Cerebellar cortex (tissue), 1 donor: ENCODE results near the gene TUBA4A.
"Not testable (repeated sequence)": the region's sequence is repeated elsewhere in the genome, so short reads cannot be mapped to it uniquely, and the experiment has no call there.

Experiments used
- DNase-seq: peaks from one replicate; pipeline ENCODE4 v3.0.0-alpha.2; 2015; ENCODE audit warnings: low spot score

TUBA4A gene

DNA sequence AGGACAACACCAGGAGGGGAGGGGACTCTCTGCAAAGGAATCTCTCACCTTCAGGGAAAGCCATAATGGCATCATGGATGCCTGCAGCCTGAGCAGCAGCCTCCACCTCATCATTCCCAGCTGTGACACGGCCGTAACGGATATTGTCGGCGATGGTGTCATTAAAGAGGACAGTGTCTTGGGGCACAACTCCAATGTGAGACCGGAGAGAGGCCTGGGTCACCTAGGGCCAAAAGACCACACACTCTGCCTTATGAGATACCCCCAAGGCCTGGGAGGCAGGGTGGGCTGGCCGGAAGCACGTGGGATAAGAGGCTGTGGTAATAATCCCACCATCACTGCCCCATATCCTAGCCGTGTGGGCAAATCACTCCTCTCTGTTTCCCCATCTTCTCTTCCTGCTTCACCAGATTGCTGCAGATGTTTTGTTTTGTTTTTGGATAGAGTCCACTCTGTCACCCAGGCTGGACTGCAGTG lies 42.8 kb downstream of the TUBA4A start:
- no peak for DNase-seq

DNA sequence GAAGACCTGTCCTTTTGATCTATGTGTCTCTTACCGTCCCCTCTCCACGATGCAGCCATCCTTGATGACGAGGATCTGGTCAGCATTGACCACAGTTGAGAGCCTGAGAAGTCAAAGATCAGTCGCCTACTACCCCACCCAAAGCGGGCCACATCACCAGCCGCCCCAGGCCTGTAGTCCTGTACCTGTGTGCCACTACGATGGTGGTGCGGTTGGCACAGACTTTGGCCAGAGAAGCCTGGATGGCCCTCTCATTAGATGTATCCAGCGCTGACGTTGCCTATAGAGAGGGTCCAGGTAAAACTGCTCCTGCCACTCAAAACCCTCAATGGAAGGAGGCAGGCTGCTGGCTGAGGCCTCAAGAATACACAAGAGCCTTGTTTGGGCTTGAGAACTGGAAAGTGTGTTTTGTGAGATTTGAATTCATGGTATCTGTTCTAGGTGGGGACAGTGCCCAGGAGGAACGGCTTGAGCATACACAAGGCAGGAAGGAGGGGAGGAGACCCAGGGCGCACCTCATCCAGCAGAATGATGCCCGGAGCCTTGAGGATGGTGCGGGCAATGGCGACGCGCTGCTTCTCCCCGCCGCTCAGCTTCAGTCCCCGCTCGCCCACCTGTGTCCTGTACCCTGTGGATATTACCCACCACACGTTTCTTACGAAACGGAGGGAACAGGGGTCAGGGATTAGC lies 43.4 kb downstream of the TUBA4A start:
- DNase-seq = no peak

DNA sequence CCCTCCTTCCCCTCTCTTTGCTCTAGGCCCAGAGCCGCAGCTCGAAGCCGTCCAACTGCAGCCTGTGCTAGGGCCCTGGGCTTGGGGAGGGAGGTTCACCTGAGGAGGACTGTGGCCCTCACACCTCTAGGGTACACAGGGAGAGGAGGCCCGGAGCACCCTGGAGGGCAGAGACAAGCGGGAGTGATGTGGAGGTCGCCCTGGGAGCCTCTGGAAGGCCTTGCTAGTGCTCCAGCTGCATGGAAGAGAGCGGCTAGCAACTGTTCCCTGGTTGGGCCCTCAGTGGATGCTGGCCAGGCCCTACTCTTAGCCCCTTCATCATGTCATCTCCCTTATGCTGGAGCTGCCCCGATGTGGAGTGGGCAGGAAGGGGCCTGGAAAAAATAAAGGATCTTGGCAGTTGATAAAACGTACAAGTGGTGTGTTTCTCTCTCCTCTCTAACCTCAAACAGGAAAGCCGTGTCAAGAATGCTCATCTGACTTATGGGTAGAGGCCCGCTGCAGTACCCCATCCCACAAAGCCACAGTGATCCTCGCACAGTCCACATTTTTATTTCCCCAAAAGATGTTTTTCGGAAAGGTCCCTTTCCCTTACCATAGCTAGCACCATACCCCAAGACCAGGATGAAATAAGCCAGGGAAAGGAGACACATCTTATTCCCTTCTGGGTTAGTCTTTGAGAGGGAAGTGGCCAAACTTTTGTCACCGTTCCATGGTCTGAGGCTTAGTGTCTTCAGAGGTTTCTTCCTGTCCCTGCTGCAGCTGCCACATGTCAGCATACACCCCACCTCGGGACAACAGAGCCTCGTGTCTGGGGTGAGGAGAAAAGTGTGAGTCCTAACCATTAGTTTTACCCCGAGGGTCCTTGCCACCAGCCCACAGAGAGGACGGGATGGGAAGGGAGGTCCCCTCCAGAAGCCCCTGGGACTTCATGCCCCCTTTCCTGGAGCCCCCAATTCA lies 44.2 kb downstream of the TUBA4A start:
- no peak for DNase-seq

DNA sequence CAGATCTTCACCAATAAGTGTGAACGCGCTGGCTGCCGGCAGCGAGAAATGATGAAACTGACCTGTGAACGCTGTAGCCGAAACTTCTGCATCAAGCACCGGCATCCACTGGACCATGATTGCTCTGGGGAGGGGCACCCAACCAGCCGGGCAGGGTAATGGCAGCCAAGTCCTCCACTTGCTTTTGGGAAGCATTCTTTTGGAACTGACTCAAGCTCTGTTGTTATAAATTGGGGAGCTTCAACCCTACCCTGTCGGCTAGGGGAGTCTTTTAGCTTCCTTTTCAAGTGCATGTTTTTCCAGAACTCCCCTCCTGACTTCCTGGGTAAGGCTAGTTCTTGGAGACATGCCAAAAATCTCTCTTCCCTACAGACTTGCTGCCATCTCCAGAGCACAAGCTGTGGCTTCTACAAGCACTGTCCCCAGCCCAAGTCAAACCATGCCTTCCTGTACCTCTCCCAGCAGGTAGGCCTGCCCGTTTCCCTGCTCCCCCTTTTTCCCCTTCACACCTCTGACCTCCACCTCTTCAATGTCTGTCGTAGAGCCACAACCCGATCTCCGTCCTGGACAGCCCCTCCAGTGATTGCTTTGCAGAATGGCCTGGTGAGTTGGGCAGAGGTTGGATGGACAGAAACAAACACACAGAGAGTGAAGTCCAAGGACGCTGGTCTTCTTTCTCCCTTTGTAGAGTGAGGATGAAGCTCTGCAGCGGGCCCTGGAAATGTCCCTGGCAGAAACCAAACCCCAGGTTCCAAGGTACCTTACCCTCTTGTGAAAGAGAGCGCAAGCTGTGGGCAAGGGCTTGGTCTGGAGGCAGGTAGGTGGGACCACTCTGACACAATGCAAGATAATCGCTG lies 45.6 kb downstream of the TUBA4A start:
- peak; percentile 51 for DNase-seq

DNA sequence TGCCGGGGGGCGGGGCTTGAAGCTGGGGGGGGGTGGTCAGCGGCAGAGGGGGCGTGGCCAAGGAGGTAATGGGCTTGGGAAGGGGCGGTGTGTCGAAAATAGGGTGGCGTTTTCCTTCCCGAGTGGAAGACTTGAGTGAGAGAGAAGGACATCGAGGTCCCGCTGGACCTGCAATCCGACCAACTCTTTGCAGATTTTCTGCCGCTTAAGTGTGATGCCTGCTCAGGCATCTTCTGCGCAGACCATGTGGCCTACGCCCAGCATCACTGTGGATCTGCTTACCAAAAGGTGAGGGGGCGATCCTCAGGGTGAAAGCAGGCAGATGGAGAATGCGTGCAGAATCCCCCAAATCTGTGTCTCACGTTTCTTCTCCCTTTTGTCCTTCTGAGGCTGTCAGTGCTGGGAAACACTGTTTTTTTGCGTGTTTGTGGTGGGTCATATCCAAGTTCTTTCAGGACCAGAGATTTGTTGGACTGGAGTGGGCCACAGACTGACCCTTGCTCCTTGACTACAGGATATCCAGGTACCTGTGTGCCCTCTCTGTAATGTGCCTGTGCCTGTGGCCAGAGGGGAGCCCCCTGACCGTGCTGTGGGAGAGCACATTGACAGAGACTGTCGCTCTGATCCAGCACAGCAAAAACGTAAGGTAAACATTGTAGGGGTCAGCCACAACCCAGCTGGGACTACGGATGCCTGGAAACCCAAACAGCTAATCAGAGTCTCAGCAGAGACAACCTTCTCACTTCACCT lies 46.4 kb downstream of the TUBA4A start:
- peak; percentile 26 for DNase-seq

DNA sequence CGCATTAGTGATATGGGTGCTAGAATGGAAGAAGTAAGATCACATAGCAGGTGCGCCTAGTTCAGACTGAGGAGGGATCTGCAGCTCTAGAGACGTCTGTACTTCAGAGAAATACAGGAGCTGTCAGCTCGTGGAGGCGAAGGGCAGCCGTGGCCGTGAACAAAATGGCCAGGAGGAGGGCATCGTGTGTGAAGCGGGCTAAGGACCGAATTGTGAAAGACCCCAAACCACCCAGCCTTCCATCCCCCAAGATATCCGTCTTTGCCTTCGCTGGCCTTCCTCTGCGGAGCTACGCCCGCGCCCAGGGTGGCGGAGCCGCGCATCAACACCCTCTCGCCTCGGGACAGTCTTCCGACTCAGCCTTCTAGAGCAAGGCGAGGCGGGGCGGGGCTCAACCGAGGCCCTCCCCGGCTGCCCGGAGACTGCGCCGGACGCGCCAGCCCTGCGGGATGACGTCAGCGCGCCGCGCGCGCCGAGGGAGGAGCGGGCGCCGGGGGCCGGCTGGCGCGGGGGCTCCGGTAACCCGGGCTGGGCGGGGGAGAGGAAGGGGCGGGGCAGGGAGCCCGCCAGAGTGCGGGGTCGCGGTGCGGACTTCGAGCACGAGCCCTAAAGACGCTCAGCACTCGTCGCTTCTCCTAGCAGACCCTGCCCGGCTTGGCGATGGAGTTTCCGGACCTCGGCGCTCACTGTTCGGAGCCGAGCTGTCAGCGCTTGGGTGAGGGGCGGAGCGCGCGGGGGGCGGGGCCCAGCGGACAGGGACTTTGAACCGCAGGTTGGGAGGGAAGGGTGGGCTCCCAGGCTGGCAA lies 47.2 kb downstream of the TUBA4A start, which contains the start of gene ZFAND2B:
TSS of gene ZFAND2B (plus strand) at position 455 of the 806 bp plus-strand sequence. CDS start at position 661, 206 bp downstream.
- DNase-seq = peak; percentile 93

DNA sequence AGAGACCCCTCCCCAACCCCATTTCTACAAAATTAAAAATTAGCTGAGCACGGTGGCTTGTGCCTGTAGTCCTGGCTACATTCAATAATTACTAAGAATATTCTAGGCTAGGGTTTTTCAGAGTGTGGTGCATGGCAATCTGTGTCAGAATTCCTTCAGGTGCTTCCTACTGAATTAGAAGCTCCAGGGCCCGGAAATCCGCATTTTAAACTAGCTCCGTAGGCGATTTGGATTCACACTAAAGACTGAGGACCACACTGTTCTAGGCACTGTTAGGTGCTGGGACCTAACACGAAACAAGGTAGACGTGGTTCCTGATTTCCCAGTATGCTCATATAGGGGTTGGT lies 47.8 kb downstream of the TUBA4A start:
- DNase-seq = no peak

DNA sequence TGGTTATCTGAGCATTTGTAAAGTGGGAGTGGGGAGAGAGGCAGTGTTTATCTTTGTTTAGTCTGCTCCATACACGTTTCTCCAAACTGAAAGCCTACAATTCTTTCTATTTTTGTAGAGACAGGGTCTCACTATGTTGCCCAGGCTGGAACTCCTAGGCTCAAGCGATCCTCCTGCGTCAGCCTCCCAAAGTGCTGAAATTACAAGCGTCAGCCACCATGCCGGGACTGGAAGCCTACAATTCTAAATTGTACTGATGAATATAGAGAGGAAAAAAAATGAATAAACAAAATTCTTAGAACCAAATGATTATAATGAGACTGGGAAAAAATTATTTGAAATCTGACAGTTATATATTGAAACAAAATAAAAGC lies 48.6 kb downstream of the TUBA4A start:
- DNase-seq = no peak

DNA sequence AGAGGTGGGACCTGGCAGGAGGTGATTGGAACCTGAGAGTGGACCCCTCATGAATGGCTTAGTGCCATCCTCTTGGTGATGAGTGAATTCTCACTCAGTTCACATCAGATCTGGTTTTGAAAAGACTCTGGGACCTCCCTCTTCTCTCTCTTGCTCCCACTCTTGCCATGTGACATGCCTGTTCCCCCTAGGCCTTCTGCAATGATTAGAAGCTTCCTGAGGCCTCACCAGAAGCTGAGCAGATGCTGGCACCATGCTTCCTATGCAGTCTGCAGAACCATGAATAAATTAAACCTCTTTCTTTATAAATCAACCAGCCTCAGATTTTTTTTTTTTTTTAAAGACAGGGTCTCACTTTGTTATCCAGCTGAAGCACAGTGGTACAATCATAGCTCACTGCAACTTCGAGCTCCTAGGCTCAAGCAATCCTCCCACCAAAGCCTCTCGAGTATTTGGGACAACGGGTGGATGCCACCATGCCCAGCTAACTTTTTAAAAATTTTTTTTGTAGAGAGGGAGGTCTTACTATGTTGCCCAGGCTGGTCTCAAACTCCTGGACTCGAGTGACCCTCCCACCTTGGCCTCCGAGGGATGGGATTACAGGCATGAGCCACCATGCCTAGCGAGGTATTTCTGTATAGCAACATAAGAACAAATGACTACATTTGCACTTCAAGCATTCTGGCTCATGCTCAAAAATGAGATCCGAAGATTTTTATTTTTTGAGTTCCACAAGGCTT lies 49.1 kb downstream of the TUBA4A start:
- DNase-seq = no peak

DNA sequence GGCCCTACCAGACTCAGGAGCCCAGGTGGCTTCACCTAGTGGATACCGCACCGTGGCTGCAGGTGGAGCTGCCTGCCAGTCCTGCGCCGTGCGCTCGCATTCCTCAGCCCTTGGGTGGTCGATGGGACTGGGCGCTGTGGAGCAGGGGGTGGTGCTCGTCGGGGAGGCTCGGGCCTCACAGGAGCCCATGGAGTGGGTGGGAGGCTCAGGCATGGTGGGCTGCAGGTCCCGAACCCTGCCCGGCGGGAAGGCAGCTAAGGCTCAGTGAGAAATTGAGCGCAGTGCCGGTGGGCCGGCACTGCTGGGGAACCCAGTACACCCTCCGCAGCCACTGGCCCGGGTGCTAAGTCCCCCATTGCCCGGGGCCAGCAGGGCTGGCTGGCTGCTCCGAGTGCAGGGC lies 52.4 kb downstream of the TUBA4A start:
- not testable (repeated sequence) for DNase-seq

DNA sequence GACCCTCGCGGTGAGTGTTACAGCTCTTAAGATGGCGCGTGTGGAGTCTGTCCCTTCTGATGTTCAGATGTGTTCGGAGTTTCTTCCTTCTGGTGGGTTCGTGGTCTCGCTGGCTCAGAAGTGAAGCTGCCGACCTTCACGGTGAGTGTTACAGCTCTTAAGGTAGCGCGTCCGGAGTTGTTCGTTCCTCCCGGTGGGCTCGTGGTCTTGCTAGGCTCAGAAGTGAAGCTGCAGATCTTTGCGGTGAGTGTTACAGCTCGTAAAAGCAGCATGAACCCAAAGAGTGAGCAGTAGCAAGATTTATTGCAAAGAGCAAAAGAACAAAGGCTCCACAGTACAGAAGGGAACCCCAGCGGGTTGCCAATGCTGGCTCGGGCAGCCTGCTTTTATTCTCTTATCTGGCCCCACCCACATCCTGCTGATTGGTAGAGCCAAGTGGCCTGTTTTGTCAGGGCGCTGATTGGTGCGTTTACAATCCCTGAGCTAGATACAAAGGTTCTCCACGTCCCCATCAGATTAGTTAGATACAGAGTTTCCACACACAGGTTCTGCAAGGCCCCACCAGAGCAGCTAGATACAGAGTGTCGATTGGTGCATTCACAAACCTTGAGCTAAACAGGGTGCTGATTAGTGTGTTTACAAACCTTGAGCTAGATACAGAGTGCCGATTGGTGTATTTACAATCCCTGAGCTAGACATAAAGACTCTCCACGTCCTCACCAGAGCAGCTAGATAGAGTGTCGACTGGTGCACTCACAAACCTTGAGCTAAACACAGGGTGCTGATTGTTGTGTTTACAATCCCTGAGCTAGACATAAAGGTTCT lies 53.0 kb downstream of the TUBA4A start:
- not testable (repeated sequence) for DNase-seq
